ENCODE data around the gene P4HTM.

P4HTM gene

DNA sequence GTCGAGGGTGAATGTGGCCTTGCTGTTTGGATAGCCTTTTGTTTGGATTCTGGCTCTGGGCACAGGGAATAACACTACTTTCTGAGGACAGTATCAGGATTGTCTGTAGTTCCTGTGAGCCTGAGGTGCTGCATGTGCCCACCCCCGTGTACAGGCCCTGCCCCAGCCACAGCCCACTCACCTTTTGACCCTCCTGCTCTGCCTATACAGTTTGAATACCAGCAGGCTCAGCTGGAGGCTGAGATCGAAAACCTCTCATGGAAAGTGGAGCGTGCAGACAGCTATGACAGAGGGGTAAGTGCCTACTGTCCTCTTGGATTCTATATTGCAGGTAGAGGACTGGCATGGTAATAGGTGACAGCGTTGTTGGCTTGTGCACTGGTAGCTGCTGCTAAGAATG is 7.4 kb upstream of the P4HTM start:
- H3K4me3 ChIP-seq (ENCODE audit: severe bottlenecking) = no peak overlapping the region
- H3K4me1 ChIP-seq (ENCODE audit: insufficient read depth, poor library complexity, severe bottlenecking) = no peaks in the 10 kb centered on the region
- H3K27me3 ChIP-seq (ENCODE audit: insufficient read depth, poor library complexity, severe bottlenecking) = no peaks in the 10 kb centered on the region
- no peak overlapping the region for H3K27ac ChIP-seq (ENCODE audit: poor library complexity, severe bottlenecking)
- H3K36me3 ChIP-seq (ENCODE audit: low read depth) = peaks cover 56% of the 10 kb centered on the region
- TF ChIP-seq, protein P1, sequence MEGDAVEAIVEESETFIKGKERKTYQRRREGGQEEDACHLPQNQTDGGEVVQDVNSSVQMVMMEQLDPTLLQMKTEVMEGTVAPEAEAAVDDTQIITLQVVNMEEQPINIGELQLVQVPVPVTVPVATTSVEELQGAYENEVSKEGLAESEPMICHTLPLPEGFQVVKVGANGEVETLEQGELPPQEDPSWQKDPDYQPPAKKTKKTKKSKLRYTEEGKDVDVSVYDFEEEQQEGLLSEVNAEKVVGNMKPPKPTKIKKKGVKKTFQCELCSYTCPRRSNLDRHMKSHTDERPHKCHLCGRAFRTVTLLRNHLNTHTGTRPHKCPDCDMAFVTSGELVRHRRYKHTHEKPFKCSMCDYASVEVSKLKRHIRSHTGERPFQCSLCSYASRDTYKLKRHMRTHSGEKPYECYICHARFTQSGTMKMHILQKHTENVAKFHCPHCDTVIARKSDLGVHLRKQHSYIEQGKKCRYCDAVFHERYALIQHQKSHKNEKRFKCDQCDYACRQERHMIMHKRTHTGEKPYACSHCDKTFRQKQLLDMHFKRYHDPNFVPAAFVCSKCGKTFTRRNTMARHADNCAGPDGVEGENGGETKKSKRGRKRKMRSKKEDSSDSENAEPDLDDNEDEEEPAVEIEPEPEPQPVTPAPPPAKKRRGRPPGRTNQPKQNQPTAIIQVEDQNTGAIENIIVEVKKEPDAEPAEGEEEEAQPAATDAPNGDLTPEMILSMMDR (IDR thresholded peaks at IDR 0.05; ENCODE audit: poor library complexity, severe bottlenecking) = no peak
- DNase-seq (ENCODE audit: low spot score) = no peak
- no peak for ATAC-seq (ENCODE audit: low read depth)
- H3K9me3 ChIP-seq (ENCODE audit: severe bottlenecking) = no peaks in the 10 kb centered on the region

GRCh38 chr3:48983096-48983495 is 6.9 kb upstream of the P4HTM start:
- Histone ChIP-seq H3K36me3 (ENCODE audit: low read depth) (peaks cover 52% of the 10 kb centered on the region), H3K4me1 (ENCODE audit: insufficient read depth, poor library complexity, severe bottlenecking) (no peaks in the 10 kb centered on the region), H3K27ac (ENCODE audit: poor library complexity, severe bottlenecking) (no peak overlapping the region), H3K9me3 (ENCODE audit: severe bottlenecking) (no peaks in the 10 kb centered on the region), H3K4me3 (ENCODE audit: severe bottlenecking) (no peak overlapping the region), H3K27me3 (ENCODE audit: insufficient read depth, poor library complexity, severe bottlenecking) (no peaks in the 10 kb centered on the region)
- DNase-seq (ENCODE audit: low spot score) (no peak), ATAC-seq (ENCODE audit: low read depth) (no peak)
- TF ChIP-seq, protein P1 (IDR thresholded peaks at IDR 0.05; ENCODE audit: poor library complexity, severe bottlenecking) = no peak

GRCh38 chr3:48984663-48985062 is 5.4 kb upstream of the P4HTM start:
- no peaks in the 10 kb centered on the region for H3K9me3 ChIP-seq (ENCODE audit: severe bottlenecking)
- H3K4me3 ChIP-seq (ENCODE audit: severe bottlenecking) = no peak overlapping the region
- TF ChIP-seq, protein P1 (IDR thresholded peaks at IDR 0.05; ENCODE audit: poor library complexity, severe bottlenecking) = no peak
- peaks cover 39% of the 10 kb centered on the region for H3K36me3 ChIP-seq (ENCODE audit: low read depth)
- H3K27ac ChIP-seq (ENCODE audit: poor library complexity, severe bottlenecking) = no peak overlapping the region
- no peak for ATAC-seq (ENCODE audit: low read depth)
- no peak for DNase-seq (ENCODE audit: low spot score)
- no peaks in the 10 kb centered on the region for H3K4me1 ChIP-seq (ENCODE audit: insufficient read depth, poor library complexity, severe bottlenecking)
- no peaks in the 10 kb centered on the region for H3K27me3 ChIP-seq (ENCODE audit: insufficient read depth, poor library complexity, severe bottlenecking)

- H3K36me3 ChIP-seq (ENCODE audit: low read depth) = peaks cover 31% of the 10 kb centered on the region
- ATAC-seq (ENCODE audit: low read depth) (no peak), DNase-seq (ENCODE audit: low spot score) (no peak)
- no peaks in the 10 kb centered on the region for H3K4me1 ChIP-seq (ENCODE audit: insufficient read depth, poor library complexity, severe bottlenecking)
- H3K9me3 ChIP-seq (ENCODE audit: severe bottlenecking) = no peaks in the 10 kb centered on the region
- H3K27ac ChIP-seq (ENCODE audit: poor library complexity, severe bottlenecking) = no peak overlapping the region
- no peaks in the 10 kb centered on the region for H3K27me3 ChIP-seq (ENCODE audit: insufficient read depth, poor library complexity, severe bottlenecking)
- TF ChIP-seq, protein P1 (IDR thresholded peaks at IDR 0.05; ENCODE audit: poor library complexity, severe bottlenecking) = no peak
- H3K4me3 ChIP-seq (ENCODE audit: severe bottlenecking) = no peak overlapping the region
Observed at GRCh38 chr3:48985831-48986376, 4.1 kb upstream of the P4HTM start.

DNA sequence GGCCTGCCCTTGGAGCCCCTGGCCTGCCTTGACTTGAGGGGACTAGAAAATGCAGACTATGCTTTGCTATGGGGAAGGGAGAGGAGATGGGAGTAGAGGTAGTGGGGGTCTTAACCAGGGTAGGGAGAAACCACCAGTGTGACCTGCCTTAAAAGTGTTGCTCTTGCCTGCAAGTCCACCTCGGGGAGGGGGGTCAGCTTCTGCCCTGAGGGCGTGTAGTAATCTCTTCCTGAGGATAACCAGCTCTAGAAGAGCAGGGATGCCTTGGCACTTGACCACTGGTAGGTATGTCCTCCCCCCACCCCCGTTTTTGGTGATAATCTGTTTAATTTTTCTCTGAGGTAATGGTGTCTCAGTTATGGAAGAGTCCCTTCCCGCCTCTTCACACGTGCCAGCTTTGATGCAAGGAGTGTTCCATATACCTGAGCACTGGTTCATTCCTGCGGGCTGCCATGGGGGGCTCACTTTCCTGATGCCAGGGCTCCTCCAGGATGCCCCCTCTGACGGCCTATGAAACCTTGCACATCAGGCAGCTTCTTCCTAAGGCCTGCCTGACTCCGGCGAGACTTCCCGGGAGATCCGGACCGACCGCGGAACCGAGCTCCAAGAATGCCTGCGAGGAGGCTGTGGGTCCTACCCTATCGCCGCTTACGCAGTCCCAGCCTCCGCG is 780 bp upstream of the P4HTM start:
- H3K27ac ChIP-seq (ENCODE audit: poor library complexity, severe bottlenecking) = peak overlapping the region; percentile 74
- DNase-seq (ENCODE audit: low spot score) (no peak), ATAC-seq (ENCODE audit: low read depth) (no peak)
- no peaks in the 10 kb centered on the region for H3K4me1 ChIP-seq (ENCODE audit: insufficient read depth, poor library complexity, severe bottlenecking)
- no peaks in the 10 kb centered on the region for H3K27me3 ChIP-seq (ENCODE audit: insufficient read depth, poor library complexity, severe bottlenecking)
- peaks cover 6% of the 10 kb centered on the region for H3K36me3 ChIP-seq (ENCODE audit: low read depth)
- H3K9me3 ChIP-seq (ENCODE audit: severe bottlenecking) = no peaks in the 10 kb centered on the region
- peak overlapping the region; percentile 74 for H3K4me3 ChIP-seq (ENCODE audit: severe bottlenecking)
- TF ChIP-seq, protein P1 (IDR thresholded peaks at IDR 0.05; ENCODE audit: poor library complexity, severe bottlenecking) = no peak

All from RWPE2 (cell line).